GM21526 (cell line): Measurements from ENCODE around the gene DNAI1.
"Not testable (repeated sequence)": the region's sequence is repeated elsewhere in the genome, so short reads cannot be mapped to it uniquely, and the experiment has no call there.

Experiments
- ATAC-seq: cut with Tn5 transposase; IDR thresholded peaks from one replicate; pipeline ENCODE4 v1.9.1; 2021; ENCODE audit warnings: moderate library complexity; ENCODE audit not compliant: unreplicated experiment, low FRiP score

DNAI1 gene

GRCh38 chr9:34446951-34447350, 11.7 kb upstream of the DNAI1 start:
- ATAC-seq, result no peak

- ATAC-seq, result no peak
Observed at GRCh38 chr9:34450644-34451043, 8.0 kb upstream of the DNAI1 start.

- no peak for ATAC-seq
Observed at GRCh38 chr9:34451135-34451534, 7.5 kb upstream of the DNAI1 start.

- no peak for ATAC-seq
Observed at GRCh38 chr9:34451545-34451944, 7.1 kb upstream of the DNAI1 start.

- no peak for ATAC-seq
Observed at GRCh38 chr9:34452568-34452967, 6.0 kb upstream of the DNAI1 start.

- ATAC-seq, result no peak
Observed at GRCh38 chr9:34454571-34455065, 4.0 kb upstream of the DNAI1 start.

- ATAC-seq, result no peak
Observed at GRCh38 chr9:34456151-34456550, 2.5 kb upstream of the DNAI1 start.

GRCh38 chr9:34456746-34457145, 1.9 kb upstream of the DNAI1 start:
- no peak for ATAC-seq

- no peak for ATAC-seq
Observed at GRCh38 chr9:34457266-34458012, 1.2 kb upstream of the DNAI1 start.

- no peak for ATAC-seq
Observed at GRCh38 chr9:34458959-34459340, 345 bp downstream of the DNAI1 start.

- ATAC-seq, result no peak
Observed at GRCh38 chr9:34459356-34459755, 751 bp downstream of the DNAI1 start.

GRCh38 chr9:34459941-34460340, 1.3 kb downstream of the DNAI1 start:
- no peak for ATAC-seq

- ATAC-seq, result no peak
Observed at GRCh38 chr9:34463098-34463900, 4.7 kb downstream of the DNAI1 start.

- ATAC-seq, result no peak
Observed at GRCh38 chr9:34463901-34464232, 5.3 kb downstream of the DNAI1 start.

GRCh38 chr9:34464571-34464970, 6.0 kb downstream of the DNAI1 start:
- no peak for ATAC-seq

GRCh38 chr9:34465468-34465867, 6.9 kb downstream of the DNAI1 start:
- ATAC-seq, result no peak

GRCh38 chr9:34475097-34475496, 16.5 kb downstream of the DNAI1 start:
- no peak for ATAC-seq

- no peak for ATAC-seq
Observed at GRCh38 chr9:34477541-34477940, 18.9 kb downstream of the DNAI1 start.

GRCh38 chr9:34479431-34479866, 20.8 kb downstream of the DNAI1 start:
- no peak for ATAC-seq

GRCh38 chr9:34481620-34482019, 23.0 kb downstream of the DNAI1 start:
- not testable (repeated sequence) for ATAC-seq

- not testable (repeated sequence) for ATAC-seq
Observed at GRCh38 chr9:34482746-34483145, 24.1 kb downstream of the DNAI1 start.

- ATAC-seq, result no peak
Observed at GRCh38 chr9:34484678-34485077, 26.1 kb downstream of the DNAI1 start.
